NB4 (cell line): ENCODE data around the gene TLK1.

Experiments
- CTCF ChIP-seq: IDR thresholded peaks from one replicate; pipeline ENCODE4 v1.5.1; 2012; ENCODE audit warnings: low read depth, low read length
- MAX ChIP-seq: IDR thresholded peaks from 2 replicates; pipeline ENCODE4 v1.6.1; 2011; ENCODE audit warnings: low read depth, low read length
- MYC ChIP-seq: IDR thresholded peaks from 2 replicates; pipeline ENCODE4 v1.6.1; 2011; ENCODE audit warnings: low read depth, low read length
- POLR2A ChIP-seq: IDR thresholded peaks from 2 replicates; pipeline ENCODE4 v1.6.1; 2011; ENCODE audit warnings: mild to moderate bottlenecking; ENCODE audit not compliant: insufficient read length; ENCODE audit errors: extremely low read depth

GRCh38 chr2:171185941-171186340, 25.2 kb upstream of the TLK1 start:
- no peak for TF ChIP-seq CTCF
- TF ChIP-seq POLR2A: no peak
- TF ChIP-seq MYC: no peak
- TF ChIP-seq MAX: no peak
